GM23338 (cell line): ENCODE results near the gene DAZAP1. TPM values are rescaled to one million over a fixed set of nuclear protein-coding genes. Genes with fewer than 3 reads are reported as not detected.

Source experiments
- ATAC-seq: fragments of 200-7000 bp; cut with Tn5 transposase; 3 replicates; pipeline ENCODE4 v1.9.1; 2020
- DNase-seq: peaks from one replicate; pipeline ENCODE4 v3.0.0-alpha.2; 2015; ENCODE audit warnings: low spot score
- H2AFZ ChIP-seq: fragments of 200-600 bp; sonication (generic); 2 replicates; pipeline ENCODE4 v1.8.0; 2016; ENCODE audit warnings: antibody characterized with exemption, mild to moderate bottlenecking, moderate library complexity
- H3F3A ChIP-seq: fragments of 200-600 bp; sonication (generic); replicated peaks from 2 replicates; pipeline ENCODE4 v1.8.0; 2017; ENCODE audit warnings: antibody characterized with exemption, mixed run types, low read depth
- H3K27ac ChIP-seq: fragments of 200-600 bp; sonication (generic); 2 replicates; pipeline ENCODE4 v1.6.1; 2016; ENCODE audit warnings: low read depth
- H3K27me3 ChIP-seq: fragments of 200-600 bp; sonication (generic); 2 replicates; pipeline ENCODE4 v1.8.0; 2016; ENCODE audit warnings: mild to moderate bottlenecking, mixed run types, moderate library complexity; ENCODE audit not compliant: insufficient read depth
- H3K36me3 ChIP-seq: fragments of 200-600 bp; sonication (generic); 2 replicates; pipeline ENCODE4 v1.8.0; 2016; ENCODE audit warnings: mild to moderate bottlenecking; ENCODE audit not compliant: insufficient read depth
- H3K4me1 ChIP-seq: fragments of 200-600 bp; sonication (generic); 2 replicates; pipeline ENCODE4 v1.8.0; 2016; ENCODE audit warnings: mild to moderate bottlenecking, moderate library complexity; ENCODE audit not compliant: insufficient read depth
- H3K4me2 ChIP-seq: fragments of 200-600 bp; sonication (generic); 2 replicates; pipeline ENCODE4 v1.7.1; 2017; ENCODE audit warnings: mixed run types
- H3K4me3 ChIP-seq: fragments of 200-600 bp; sonication (generic); 2 replicates; pipeline ENCODE4 v1.6.1; 2016; ENCODE audit warnings: mixed run types
- H3K79me2 ChIP-seq: fragments of 200-600 bp; sonication (generic); replicated peaks from 2 replicates; pipeline ENCODE4 v1.8.0; 2017; ENCODE audit warnings: mild to moderate bottlenecking; ENCODE audit not compliant: insufficient read depth
- H3K9me2 ChIP-seq: fragments of 200-600 bp; sonication (generic); 2 replicates; pipeline ENCODE4 v1.8.0; 2017; ENCODE audit not compliant: insufficient read depth
- H4K20me1 ChIP-seq: fragments of 200-600 bp; sonication (generic); replicated peaks from 2 replicates; pipeline ENCODE4 v1.8.0; 2017; ENCODE audit warnings: mild to moderate bottlenecking; ENCODE audit not compliant: insufficient read depth
- H3K27ac Mint-ChIP-seq: 2 replicates; pipeline ENCODE4 v1.8.0; 2020; ENCODE audit warnings: inconsistent platforms, mild to moderate bottlenecking, moderate library complexity, mixed read lengths
- H3K27me3 Mint-ChIP-seq: 3 replicates; pipeline ENCODE4 v1.8.0; 2022; ENCODE audit warnings: low read depth, mild to moderate bottlenecking, moderate library complexity, mixed read lengths, inconsistent platforms; ENCODE audit not compliant: insufficient read depth, poor library complexity
- H3K36me3 Mint-ChIP-seq: 3 replicates; pipeline ENCODE4 v1.8.0; 2021; ENCODE audit warnings: low read depth, mild to moderate bottlenecking, inconsistent platforms, moderate library complexity, mixed read lengths
- H3K4me1 Mint-ChIP-seq: 3 replicates; pipeline ENCODE4 v1.8.0; 2020; ENCODE audit warnings: mild to moderate bottlenecking, inconsistent platforms, mixed read lengths
- H3K4me3 Mint-ChIP-seq: 3 replicates; pipeline ENCODE4 v1.8.0; 2021; ENCODE audit warnings: moderate library complexity, mild to moderate bottlenecking, inconsistent platforms, mixed read lengths
- H3K9me3 Mint-ChIP-seq: 3 replicates; pipeline ENCODE4 v1.8.0; 2020; ENCODE audit warnings: moderate library complexity, mild to moderate bottlenecking, inconsistent platforms, mixed read lengths
- EZH2 ChIP-seq: fragments of 200-600 bp; sonication (generic); IDR thresholded peaks from one replicate; pipeline ENCODE4 v1.8.0; 2017; ENCODE audit warnings: antibody characterized with exemption, mild to moderate bottlenecking, low read depth; ENCODE audit not compliant: unreplicated experiment
- EZH2phosphoT487 ChIP-seq: fragments of 200-600 bp; sonication (generic); IDR thresholded peaks from one replicate; pipeline ENCODE4 v1.8.1; 2018; ENCODE audit warnings: antibody characterized with exemption; ENCODE audit not compliant: unreplicated experiment
- JUNB ChIP-seq: IDR thresholded peaks from one replicate; pipeline ENCODE4 v1.6.1; 2016; ENCODE audit warnings: antibody characterized with exemption; ENCODE audit not compliant: unreplicated experiment
- NANOG ChIP-seq: IDR thresholded peaks from 2 replicates; pipeline ENCODE4 v1.6.1; 2016; ENCODE audit warnings: antibody characterized with exemption, borderline replicate concordance
- POLR2AphosphoS5 ChIP-seq: IDR thresholded peaks from 2 replicates; pipeline ENCODE4 v1.6.1; 2016; ENCODE audit warnings: antibody characterized with exemption, low read depth
- STAT1 ChIP-seq: IDR thresholded peaks from one replicate; pipeline ENCODE4 v1.6.1; 2016; ENCODE audit warnings: antibody characterized with exemption; ENCODE audit not compliant: unreplicated experiment
- ZNF331 ChIP-seq: fragments of 250-450 bp; sonication (Bioruptor Pico); IDR thresholded peaks from 2 replicates; pipeline ENCODE4 v1.5.0; 2020; ENCODE audit warnings: low read depth, mild to moderate bottlenecking, moderate library complexity
- polyA plus RNA-seq: library from polyadenylated mRNA; unstranded; fragments of >200 nt; fragmentation: Nextera tagmentation; extraction: Ambion mirVana; gene quantifications from 2 replicates; pipeline ENCODE4 v1.2.1, GENCODE V29; 2016
- total RNA-seq: library from RNA; depleted of rRNA; stranded (reverse); fragments of >200 nt; shearing (Covaris generic); gene quantifications from 2 replicates; pipeline ENCODE4 v1.2.3, GENCODE V29; 2014
- TF ChIP-seq, protein P1 (sequence below), 2 experiments: fragments of 200-600 bp in 1 of 2; sonication (generic) in 1 of 2; conservative IDR thresholded peaks; 2 replicates each; pipeline versions ENCODE4 v1.5.1 to v1.6.1; 2016 to 2017; ENCODE audit warnings: antibody characterized with exemption in 2 of 2, low read depth in 2 of 2, mild to moderate bottlenecking in 2 of 2, moderate library complexity in 1 of 2
- TF ChIP-seq, protein P2 (sequence below): fragments of 250-450 bp; sonication (Bioruptor Pico); IDR thresholded peaks from 2 replicates; pipeline ENCODE4 v1.5.0; 2020; ENCODE audit warnings: mild to moderate bottlenecking, moderate library complexity

The DAZAP1 gene
- total and polyA plus RNA-seq, 2 experiments from 2014 or later: 44.1 to 194 TPM

DNA sequence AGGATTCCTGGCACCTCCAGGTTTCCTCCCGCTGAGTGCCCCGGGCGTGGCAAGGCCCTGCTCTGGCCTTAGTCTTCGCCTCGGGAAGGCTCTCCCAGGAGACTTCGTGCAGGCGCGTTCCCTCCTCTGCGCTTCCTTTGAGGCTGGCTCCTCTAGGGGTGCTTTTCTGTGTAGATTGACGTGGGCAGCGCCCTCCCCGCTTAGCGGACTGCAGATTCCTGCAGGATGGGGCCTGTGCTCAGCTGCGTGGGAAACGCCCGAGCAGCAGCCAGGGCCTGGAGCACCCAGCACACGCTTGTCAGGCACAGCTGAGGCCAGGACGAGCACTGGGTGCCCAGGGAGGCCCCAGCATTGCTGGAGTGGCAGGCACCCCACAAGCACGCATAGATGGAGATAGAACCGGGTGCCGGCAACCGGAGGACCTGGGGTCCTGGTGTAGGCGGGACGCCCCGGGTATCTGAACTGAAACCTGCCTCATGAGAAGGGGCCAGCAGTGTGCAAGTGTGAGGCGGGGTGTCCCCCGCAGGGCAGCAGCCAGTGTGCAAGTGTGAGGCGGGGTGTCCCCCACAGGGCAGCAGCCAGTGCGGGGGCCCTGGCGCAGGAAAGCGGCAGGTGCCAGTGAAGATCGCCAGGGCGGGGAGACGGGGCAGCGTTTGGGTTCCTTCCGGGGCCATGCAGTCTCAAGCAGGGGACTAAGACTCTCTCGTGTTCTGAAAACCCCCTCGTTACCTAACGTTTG lies 20.3 kb upstream of the DAZAP1 start:
- Histone ChIP-seq H3K27me3 (no peaks in the 10 kb centered on the region), H3K27ac (no peak overlapping the region), H3K36me3 (no peaks in the 10 kb centered on the region), H3K4me2 (no peak overlapping the region), H3K4me1 (peaks cover 7% of the 10 kb centered on the region; the same call in 1 of the 2 replicates), H2AFZ (no peak overlapping the region), H3F3A (peaks cover 19% of the 10 kb centered on the region), H4K20me1 (peaks cover 5% of the 10 kb centered on the region; the same call in 1 of the 2 replicates), H3K9me2 (no peaks in the 10 kb centered on the region), H3K79me2 (peaks cover 15% of the 10 kb centered on the region), H3K4me3 (no peak overlapping the region)
- DNase-seq: no peak
- Mint-ChIP-seq H3K36me3 (peaks cover 31% of the 10 kb centered on the region), H3K27me3 (peaks cover 14% of the 10 kb centered on the region), H3K27ac (no peak overlapping the region), H3K9me3 (peaks cover 5% of the 10 kb centered on the region), H3K4me1 (peaks cover 3% of the 10 kb centered on the region; the same call in 2 of the 3 replicates), H3K4me3 (no peak overlapping the region)
- TF ChIP-seq EZH2 (no peak), ZNF331 (no peak)
- TF ChIP-seq, protein P1, sequence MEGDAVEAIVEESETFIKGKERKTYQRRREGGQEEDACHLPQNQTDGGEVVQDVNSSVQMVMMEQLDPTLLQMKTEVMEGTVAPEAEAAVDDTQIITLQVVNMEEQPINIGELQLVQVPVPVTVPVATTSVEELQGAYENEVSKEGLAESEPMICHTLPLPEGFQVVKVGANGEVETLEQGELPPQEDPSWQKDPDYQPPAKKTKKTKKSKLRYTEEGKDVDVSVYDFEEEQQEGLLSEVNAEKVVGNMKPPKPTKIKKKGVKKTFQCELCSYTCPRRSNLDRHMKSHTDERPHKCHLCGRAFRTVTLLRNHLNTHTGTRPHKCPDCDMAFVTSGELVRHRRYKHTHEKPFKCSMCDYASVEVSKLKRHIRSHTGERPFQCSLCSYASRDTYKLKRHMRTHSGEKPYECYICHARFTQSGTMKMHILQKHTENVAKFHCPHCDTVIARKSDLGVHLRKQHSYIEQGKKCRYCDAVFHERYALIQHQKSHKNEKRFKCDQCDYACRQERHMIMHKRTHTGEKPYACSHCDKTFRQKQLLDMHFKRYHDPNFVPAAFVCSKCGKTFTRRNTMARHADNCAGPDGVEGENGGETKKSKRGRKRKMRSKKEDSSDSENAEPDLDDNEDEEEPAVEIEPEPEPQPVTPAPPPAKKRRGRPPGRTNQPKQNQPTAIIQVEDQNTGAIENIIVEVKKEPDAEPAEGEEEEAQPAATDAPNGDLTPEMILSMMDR (conservative IDR thresholded peaks at IDR 0.05; ENCODE audit: low read depth in 2 of 2): no peak
- ATAC-seq: no peak

DNA sequence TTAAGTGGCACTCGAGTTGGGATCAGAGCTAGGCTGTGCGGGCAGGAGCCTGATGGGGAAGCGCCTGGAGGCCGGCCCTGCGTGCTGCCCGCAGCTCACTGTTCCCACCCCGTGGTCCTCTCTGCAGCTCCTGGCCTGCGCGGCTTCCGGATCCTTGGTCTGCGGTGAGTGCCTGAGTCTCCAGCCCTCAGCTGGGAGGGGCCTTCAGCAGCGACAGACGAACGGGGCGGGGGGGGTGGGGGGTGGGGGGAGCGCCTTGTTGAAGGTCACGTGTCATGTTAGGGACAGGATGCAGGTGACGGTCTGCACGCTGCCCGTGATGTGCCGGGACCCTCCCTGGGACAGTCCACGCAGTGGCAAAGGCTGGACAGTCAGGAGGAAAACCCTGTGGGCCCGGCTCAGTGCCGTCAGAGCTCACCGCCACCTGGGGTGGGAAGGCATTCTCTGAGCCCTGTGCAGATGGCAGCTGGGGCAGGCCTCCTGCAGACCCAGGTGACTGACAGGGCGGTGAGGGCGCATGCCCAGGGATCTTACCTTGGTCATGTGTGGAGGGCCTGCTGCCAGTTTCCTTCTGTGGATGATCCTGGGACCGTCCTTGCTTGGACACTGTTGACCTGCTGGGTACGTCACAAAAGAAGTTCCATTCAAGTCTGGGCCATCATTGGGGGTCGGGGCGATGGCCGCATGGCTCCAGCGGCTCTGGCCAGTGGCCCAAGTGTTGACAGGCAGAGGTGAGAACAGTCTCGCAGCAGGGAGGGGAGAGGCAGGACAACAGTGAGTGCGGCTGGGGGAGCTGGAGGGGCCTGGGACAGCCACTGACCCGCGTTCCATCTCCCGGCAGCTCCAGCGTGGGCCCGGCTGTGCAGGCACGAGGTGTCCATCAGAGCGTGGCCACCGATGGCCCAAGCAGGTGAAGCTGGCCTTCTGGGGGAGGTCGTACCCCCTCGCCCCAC lies 19.4 kb upstream of the DAZAP1 start:
- H3K4me3 Mint-ChIP-seq: no peak overlapping the region
- peaks cover 10% of the 10 kb centered on the region for H3K27me3 Mint-ChIP-seq

More for the DNA sequence above, 19.4 kb upstream of the DAZAP1 start:
- H3K27ac ChIP-seq: no peak overlapping the region
- H3K27me3 ChIP-seq: no peaks in the 10 kb centered on the region
- H4K20me1 ChIP-seq: peaks cover 5% of the 10 kb centered on the region; the same call in 1 of the 2 replicates
- peaks cover 12% of the 10 kb centered on the region for H3F3A ChIP-seq
- Mint-ChIP-seq H3K4me1 (peaks cover 3% of the 10 kb centered on the region; the same call in 2 of the 3 replicates), H3K9me3 (peaks cover 5% of the 10 kb centered on the region), H3K36me3 (peaks cover 36% of the 10 kb centered on the region), H3K27ac (no peak overlapping the region)
- no peak overlapping the region for H2AFZ ChIP-seq
- H3K4me3 ChIP-seq: no peak overlapping the region
- ATAC-seq (no peak), DNase-seq (no peak)
- no peak overlapping the region for H3K4me2 ChIP-seq
- H3K4me1 ChIP-seq: peaks cover 7% of the 10 kb centered on the region; the same call in 1 of the 2 replicates
- H3K9me2 ChIP-seq: no peaks in the 10 kb centered on the region
- no peaks in the 10 kb centered on the region for H3K36me3 ChIP-seq
- peaks cover 15% of the 10 kb centered on the region for H3K79me2 ChIP-seq
- TF ChIP-seq STAT1 (no peak), EZH2phosphoT487 (no peak), JUNB (no peak), NANOG (no peak), POLR2AphosphoS5 (no peak)
- TF ChIP-seq, protein P2, sequence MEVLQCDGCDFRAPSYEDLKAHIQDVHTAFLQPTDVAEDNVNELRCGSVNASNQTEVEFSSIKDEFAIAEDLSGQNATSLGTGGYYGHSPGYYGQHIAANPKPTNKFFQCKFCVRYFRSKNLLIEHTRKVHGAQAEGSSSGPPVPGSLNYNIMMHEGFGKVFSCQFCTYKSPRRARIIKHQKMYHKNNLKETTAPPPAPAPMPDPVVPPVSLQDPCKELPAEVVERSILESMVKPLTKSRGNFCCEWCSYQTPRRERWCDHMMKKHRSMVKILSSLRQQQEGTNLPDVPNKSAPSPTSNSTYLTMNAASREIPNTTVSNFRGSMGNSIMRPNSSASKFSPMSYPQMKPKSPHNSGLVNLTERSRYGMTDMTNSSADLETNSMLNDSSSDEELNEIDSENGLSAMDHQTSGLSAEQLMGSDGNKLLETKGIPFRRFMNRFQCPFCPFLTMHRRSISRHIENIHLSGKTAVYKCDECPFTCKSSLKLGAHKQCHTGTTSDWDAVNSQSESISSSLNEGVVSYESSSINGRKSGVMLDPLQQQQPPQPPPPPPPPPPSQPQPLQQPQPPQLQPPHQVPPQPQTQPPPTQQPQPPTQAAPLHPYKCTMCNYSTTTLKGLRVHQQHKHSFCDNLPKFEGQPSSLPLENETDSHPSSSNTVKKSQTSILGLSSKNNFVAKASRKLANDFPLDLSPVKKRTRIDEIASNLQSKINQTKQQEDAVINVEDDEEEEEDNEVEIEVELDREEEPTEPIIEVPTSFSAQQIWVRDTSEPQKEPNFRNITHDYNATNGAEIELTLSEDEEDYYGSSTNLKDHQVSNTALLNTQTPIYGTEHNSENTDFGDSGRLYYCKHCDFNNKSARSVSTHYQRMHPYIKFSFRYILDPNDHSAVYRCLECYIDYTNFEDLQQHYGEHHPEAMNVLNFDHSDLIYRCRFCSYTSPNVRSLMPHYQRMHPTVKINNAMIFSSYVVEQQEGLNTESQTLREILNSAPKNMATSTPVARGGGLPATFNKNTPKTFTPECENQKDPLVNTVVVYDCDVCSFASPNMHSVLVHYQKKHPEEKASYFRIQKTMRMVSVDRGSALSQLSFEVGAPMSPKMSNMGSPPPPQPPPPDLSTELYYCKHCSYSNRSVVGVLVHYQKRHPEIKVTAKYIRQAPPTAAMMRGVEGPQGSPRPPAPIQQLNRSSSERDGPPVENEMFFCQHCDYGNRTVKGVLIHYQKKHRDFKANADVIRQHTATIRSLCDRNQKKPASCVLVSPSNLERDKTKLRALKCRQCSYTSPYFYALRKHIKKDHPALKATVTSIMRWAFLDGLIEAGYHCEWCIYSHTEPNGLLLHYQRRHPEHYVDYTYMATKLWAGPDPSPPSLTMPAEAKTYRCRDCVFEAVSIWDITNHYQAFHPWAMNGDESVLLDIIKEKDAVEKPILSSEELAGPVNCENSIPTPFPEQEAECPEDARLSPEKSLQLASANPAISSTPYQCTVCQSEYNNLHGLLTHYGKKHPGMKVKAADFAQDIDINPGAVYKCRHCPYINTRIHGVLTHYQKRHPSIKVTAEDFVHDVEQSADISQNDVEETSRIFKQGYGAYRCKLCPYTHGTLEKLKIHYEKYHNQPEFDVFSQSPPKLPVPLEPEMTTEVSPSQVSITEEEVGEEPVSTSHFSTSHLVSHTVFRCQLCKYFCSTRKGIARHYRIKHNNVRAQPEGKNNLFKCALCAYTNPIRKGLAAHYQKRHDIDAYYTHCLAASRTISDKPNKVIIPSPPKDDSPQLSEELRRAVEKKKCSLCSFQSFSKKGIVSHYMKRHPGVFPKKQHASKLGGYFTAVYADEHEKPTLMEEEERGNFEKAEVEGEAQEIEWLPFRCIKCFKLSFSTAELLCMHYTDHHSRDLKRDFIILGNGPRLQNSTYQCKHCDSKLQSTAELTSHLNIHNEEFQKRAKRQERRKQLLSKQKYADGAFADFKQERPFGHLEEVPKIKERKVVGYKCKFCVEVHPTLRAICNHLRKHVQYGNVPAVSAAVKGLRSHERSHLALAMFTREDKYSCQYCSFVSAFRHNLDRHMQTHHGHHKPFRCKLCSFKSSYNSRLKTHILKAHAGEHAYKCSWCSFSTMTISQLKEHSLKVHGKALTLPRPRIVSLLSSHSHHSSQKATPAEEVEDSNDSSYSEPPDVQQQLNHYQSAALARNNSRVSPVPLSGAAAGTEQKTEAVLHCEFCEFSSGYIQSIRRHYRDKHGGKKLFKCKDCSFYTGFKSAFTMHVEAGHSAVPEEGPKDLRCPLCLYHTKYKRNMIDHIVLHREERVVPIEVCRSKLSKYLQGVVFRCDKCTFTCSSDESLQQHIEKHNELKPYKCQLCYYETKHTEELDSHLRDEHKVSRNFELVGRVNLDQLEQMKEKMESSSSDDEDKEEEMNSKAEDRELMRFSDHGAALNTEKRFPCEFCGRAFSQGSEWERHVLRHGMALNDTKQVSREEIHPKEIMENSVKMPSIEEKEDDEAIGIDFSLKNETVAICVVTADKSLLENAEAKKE (CRISPR knock-in tag): no peak
